Mesendoderm (in vitro differentiated cells): ENCODE measurements around the gene SLC9A8.
A peak's percentile ranks its signal among the peaks of the same experiment; 100 is the strongest.
"Not testable (repeated sequence)": the region's sequence is repeated elsewhere in the genome, so short reads cannot be mapped to it uniquely, and the experiment has no call there.

Experiments
- DNase-seq: peaks from one replicate; pipeline ENCODE4 v3.0.0; 2013
- H2AK5ac ChIP-seq: 2 replicates; pipeline ENCODE4 v1.6.1; 2013; ENCODE audit warnings: low read length, inconsistent platforms
- H2BK120ac ChIP-seq: 2 replicates; pipeline ENCODE4 v1.6.1; 2013; ENCODE audit warnings: low read depth, mild to moderate bottlenecking, low read length, moderate library complexity, mixed read lengths
- H2BK15ac ChIP-seq: replicated peaks from 2 replicates; pipeline ENCODE4 v1.6.1; 2013; ENCODE audit warnings: low read depth, mild to moderate bottlenecking, moderate library complexity
- H2BK5ac ChIP-seq: 2 replicates; pipeline ENCODE4 v1.6.1; 2013; ENCODE audit warnings: low read length, inconsistent platforms
- H3K18ac ChIP-seq: 2 replicates; pipeline ENCODE4 v1.6.1; 2013; ENCODE audit warnings: mild to moderate bottlenecking, low read length, mixed read lengths
- H3K23ac ChIP-seq: one replicate; pipeline ENCODE4 v1.6.1; 2013; ENCODE audit warnings: low read length
- H3K27ac ChIP-seq: 2 replicates; pipeline ENCODE4 v1.5.1; 2013; ENCODE audit warnings: low read depth, mild to moderate bottlenecking, inconsistent platforms, low read length, moderate library complexity
- H3K27me3 ChIP-seq: 2 replicates; pipeline ENCODE4 v1.6.1; 2013; ENCODE audit warnings: low read length, control low read depth, mild to moderate bottlenecking, inconsistent platforms; ENCODE audit not compliant: insufficient read depth, poor library complexity
- H3K36me3 ChIP-seq: 2 replicates; pipeline ENCODE4 v1.6.1; 2013; ENCODE audit warnings: low read length, inconsistent platforms; ENCODE audit not compliant: control insufficient read depth, insufficient read depth
- H3K4ac ChIP-seq: one replicate; pipeline ENCODE4 v1.6.1; 2013; ENCODE audit warnings: low read depth, mild to moderate bottlenecking, low read length, moderate library complexity
- H3K4me1 ChIP-seq: 2 replicates; pipeline ENCODE4 v1.6.1; 2013; ENCODE audit warnings: low read depth, low read length, inconsistent platforms; ENCODE audit not compliant: control insufficient read depth
- H3K4me2 ChIP-seq: 2 replicates; pipeline ENCODE4 v1.6.1; 2013; ENCODE audit warnings: low read length
- H3K4me3 ChIP-seq: 2 replicates; pipeline ENCODE4 v1.5.1; 2013; ENCODE audit warnings: mild to moderate bottlenecking, low read length
- H3K56ac ChIP-seq: one replicate; pipeline ENCODE4 v1.6.1; 2013; ENCODE audit warnings: low read length
- H3K79me1 ChIP-seq: 2 replicates; pipeline ENCODE4 v1.6.1; 2013; ENCODE audit warnings: low read length, inconsistent platforms
- H3K79me2 ChIP-seq: 2 replicates; pipeline ENCODE4 v1.6.1; 2013; ENCODE audit warnings: mild to moderate bottlenecking, low read length; ENCODE audit not compliant: control insufficient read depth, insufficient read depth
- H3K9ac ChIP-seq: 2 replicates; pipeline ENCODE4 v1.6.1; 2013; ENCODE audit warnings: low read length, inconsistent platforms
- H4K5ac ChIP-seq: one replicate; pipeline ENCODE4 v1.6.1; 2013; ENCODE audit warnings: low read length
- H4K8ac ChIP-seq: one replicate; pipeline ENCODE4 v1.6.1; 2013; ENCODE audit warnings: low read depth, mild to moderate bottlenecking, control low read depth, low read length, moderate library complexity
- WGBS: extraction: QIAGEN DNeasy Blood & Tissue Kit; methylation state at CpG from one replicate; pipeline ENCODE4 v1.1.7; 2013; ENCODE audit warnings: low lambda C conversion rate, missing lambda C conversion rate; ENCODE audit not compliant: insufficient coverage; ENCODE audit errors: extremely low coverage; 5-methylcytosine and 5-hydroxymethylcytosine counted together

Gene SLC9A8

GRCh38 chr20:49804364-49804763 is 8.3 kb upstream of the SLC9A8 start:
- H3K27me3 ChIP-seq, result no peaks in the 10 kb centered on the region
- H3K9ac ChIP-seq, result no peak overlapping the region
- no peaks in the 10 kb centered on the region for H3K79me2 ChIP-seq
- H3K36me3 ChIP-seq, result no peaks in the 10 kb centered on the region
- no peaks in the 10 kb centered on the region for H3K4me1 ChIP-seq
- H3K18ac ChIP-seq, result no peak overlapping the region
- H3K23ac ChIP-seq, result no peak overlapping the region
- no peak overlapping the region for H3K56ac ChIP-seq
- H2AK5ac ChIP-seq, result no peak overlapping the region
- H2BK5ac ChIP-seq, result no peak overlapping the region
- no peaks in the 10 kb centered on the region for H3K79me1 ChIP-seq
- H3K4me3 ChIP-seq, result no peak overlapping the region
- H4K5ac ChIP-seq, result no peak overlapping the region
- DNase-seq, result no peak
- H2BK15ac ChIP-seq, result no peak overlapping the region
- H3K4me2 ChIP-seq, result no peak overlapping the region
- no peak overlapping the region for H3K27ac ChIP-seq
- no peak overlapping the region for H2BK120ac ChIP-seq
- no CpG with 5 or more reads among the region's 3 CpGs for WGBS
- H4K8ac ChIP-seq, result no peak overlapping the region
- H3K4ac ChIP-seq, result no peak overlapping the region

GRCh38 chr20:49805224-49805876 is 7.3 kb upstream of the SLC9A8 start:
- H3K79me2 ChIP-seq, result not testable (repeated sequence)

GRCh38 chr20:49808753-49809152 is 3.9 kb upstream of the SLC9A8 start:
- no peak overlapping the region for H3K4ac ChIP-seq
- no peak overlapping the region for H3K4me2 ChIP-seq
- no peak overlapping the region for H3K9ac ChIP-seq
- H2AK5ac ChIP-seq, result no peak overlapping the region
- WGBS, result no CpG with 5 or more reads among the region's 8 CpGs
- DNase-seq, result no peak
- H4K5ac ChIP-seq, result no peak overlapping the region
- peaks cover 1% of the 10 kb centered on the region for H3K4me1 ChIP-seq
- no peaks in the 10 kb centered on the region for H3K27me3 ChIP-seq
- no peak overlapping the region for H3K4me3 ChIP-seq
- H2BK15ac ChIP-seq, result no peak overlapping the region
- no peak overlapping the region for H3K56ac ChIP-seq
- no peak overlapping the region for H2BK5ac ChIP-seq
- H3K18ac ChIP-seq, result no peak overlapping the region
- no peaks in the 10 kb centered on the region for H3K79me2 ChIP-seq
- no peak overlapping the region for H3K27ac ChIP-seq
- H3K79me1 ChIP-seq, result peaks cover 1% of the 10 kb centered on the region
- H4K8ac ChIP-seq, result no peak overlapping the region
- no peak overlapping the region for H3K23ac ChIP-seq
- no peaks in the 10 kb centered on the region for H3K36me3 ChIP-seq
- no peak overlapping the region for H2BK120ac ChIP-seq

More at GRCh38 chr20:49805224-49805876, 7.3 kb upstream of the SLC9A8 start:
- H2BK5ac ChIP-seq, H4K8ac ChIP-seq, H3K4me2 ChIP-seq, H3K9ac ChIP-seq, H3K23ac ChIP-seq, H3K4ac ChIP-seq, H2AK5ac ChIP-seq, DNase-seq, H3K56ac ChIP-seq, H3K4me1 ChIP-seq, H3K27me3 ChIP-seq, H4K5ac ChIP-seq, H2BK120ac ChIP-seq, H3K27ac ChIP-seq, H3K4me3 ChIP-seq, H3K36me3 ChIP-seq, H3K18ac ChIP-seq, H3K79me1 ChIP-seq, H2BK15ac ChIP-seq: not testable (repeated sequence)
- WGBS, result no CpG with 5 or more reads among the region's 11 CpGs

GRCh38 chr20:49809803-49810359 is 2.7 kb upstream of the SLC9A8 start:
- Histone ChIP-seq H2BK120ac (no peak overlapping the region), H3K4ac (no peak overlapping the region), H4K8ac (no peak overlapping the region), H3K36me3 (no peaks in the 10 kb centered on the region), H3K27me3 (no peaks in the 10 kb centered on the region), H3K79me1 (peaks cover 2% of the 10 kb centered on the region), H3K4me1 (peaks cover 1% of the 10 kb centered on the region), H2BK15ac (no peak overlapping the region), H3K18ac (no peak overlapping the region), H2BK5ac (no peak overlapping the region), H4K5ac (no peak overlapping the region), H3K23ac (no peak overlapping the region), H3K79me2 (no peaks in the 10 kb centered on the region), H3K9ac (no peak overlapping the region), H3K56ac (no peak overlapping the region), H3K4me2 (no peak overlapping the region), H3K27ac (no peak overlapping the region), H2AK5ac (no peak overlapping the region), H3K4me3 (no peak overlapping the region)
- no CpG with 5 or more reads among the region's 5 CpGs for WGBS
- no peak for DNase-seq

GRCh38 chr20:49810491-49811190 is 2.0 kb upstream of the SLC9A8 start:
- Histone ChIP-seq H3K4me1 (peaks cover 1% of the 10 kb centered on the region), H2BK5ac (no peak overlapping the region), H3K9ac (no peak overlapping the region), H3K4me2 (no peak overlapping the region), H3K27ac (no peak overlapping the region), H3K18ac (no peak overlapping the region), H4K8ac (no peak overlapping the region), H3K27me3 (no peaks in the 10 kb centered on the region), H3K79me2 (no peaks in the 10 kb centered on the region), H3K4me3 (no peak overlapping the region), H3K23ac (no peak overlapping the region), H2AK5ac (no peak overlapping the region), H3K36me3 (no peaks in the 10 kb centered on the region), H3K79me1 (peaks cover 2% of the 10 kb centered on the region), H4K5ac (no peak overlapping the region), H2BK15ac (no peak overlapping the region), H2BK120ac (no peak overlapping the region), H3K4ac (no peak overlapping the region), H3K56ac (no peak overlapping the region)
- DNase-seq, result peak; percentile 11
- WGBS, result no CpG with 5 or more reads among the region's 6 CpGs
